ENCODE results near the gene APBB3.

GRCh38 chr5:140611020-140611521 lies 46.7 kb upstream of the APBB3 start:
- TF ChIP-seq, protein P1, sequence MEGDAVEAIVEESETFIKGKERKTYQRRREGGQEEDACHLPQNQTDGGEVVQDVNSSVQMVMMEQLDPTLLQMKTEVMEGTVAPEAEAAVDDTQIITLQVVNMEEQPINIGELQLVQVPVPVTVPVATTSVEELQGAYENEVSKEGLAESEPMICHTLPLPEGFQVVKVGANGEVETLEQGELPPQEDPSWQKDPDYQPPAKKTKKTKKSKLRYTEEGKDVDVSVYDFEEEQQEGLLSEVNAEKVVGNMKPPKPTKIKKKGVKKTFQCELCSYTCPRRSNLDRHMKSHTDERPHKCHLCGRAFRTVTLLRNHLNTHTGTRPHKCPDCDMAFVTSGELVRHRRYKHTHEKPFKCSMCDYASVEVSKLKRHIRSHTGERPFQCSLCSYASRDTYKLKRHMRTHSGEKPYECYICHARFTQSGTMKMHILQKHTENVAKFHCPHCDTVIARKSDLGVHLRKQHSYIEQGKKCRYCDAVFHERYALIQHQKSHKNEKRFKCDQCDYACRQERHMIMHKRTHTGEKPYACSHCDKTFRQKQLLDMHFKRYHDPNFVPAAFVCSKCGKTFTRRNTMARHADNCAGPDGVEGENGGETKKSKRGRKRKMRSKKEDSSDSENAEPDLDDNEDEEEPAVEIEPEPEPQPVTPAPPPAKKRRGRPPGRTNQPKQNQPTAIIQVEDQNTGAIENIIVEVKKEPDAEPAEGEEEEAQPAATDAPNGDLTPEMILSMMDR (IDR thresholded peaks at IDR 0.05) = no peak
- no peak for TF ChIP-seq POLR2A (IDR thresholded peaks at IDR 0.05)
